ENCODE results near the gene MBNL2.

- TF ChIP-seq, protein P1, sequence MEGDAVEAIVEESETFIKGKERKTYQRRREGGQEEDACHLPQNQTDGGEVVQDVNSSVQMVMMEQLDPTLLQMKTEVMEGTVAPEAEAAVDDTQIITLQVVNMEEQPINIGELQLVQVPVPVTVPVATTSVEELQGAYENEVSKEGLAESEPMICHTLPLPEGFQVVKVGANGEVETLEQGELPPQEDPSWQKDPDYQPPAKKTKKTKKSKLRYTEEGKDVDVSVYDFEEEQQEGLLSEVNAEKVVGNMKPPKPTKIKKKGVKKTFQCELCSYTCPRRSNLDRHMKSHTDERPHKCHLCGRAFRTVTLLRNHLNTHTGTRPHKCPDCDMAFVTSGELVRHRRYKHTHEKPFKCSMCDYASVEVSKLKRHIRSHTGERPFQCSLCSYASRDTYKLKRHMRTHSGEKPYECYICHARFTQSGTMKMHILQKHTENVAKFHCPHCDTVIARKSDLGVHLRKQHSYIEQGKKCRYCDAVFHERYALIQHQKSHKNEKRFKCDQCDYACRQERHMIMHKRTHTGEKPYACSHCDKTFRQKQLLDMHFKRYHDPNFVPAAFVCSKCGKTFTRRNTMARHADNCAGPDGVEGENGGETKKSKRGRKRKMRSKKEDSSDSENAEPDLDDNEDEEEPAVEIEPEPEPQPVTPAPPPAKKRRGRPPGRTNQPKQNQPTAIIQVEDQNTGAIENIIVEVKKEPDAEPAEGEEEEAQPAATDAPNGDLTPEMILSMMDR (IDR thresholded peaks at IDR 0.05), result no peak
- TF ChIP-seq POLR2AphosphoS5 (IDR thresholded peaks at IDR 0.05), result no peak
- no peak for TF ChIP-seq POLR2A (IDR thresholded peaks at IDR 0.05)
Measured at GRCh38 chr13:97311956-97312355, 89.8 kb downstream of the MBNL2 start.

Measured in breast epithelium (tissue), 3 donors.